HL-60 (cell line): ENCODE results near the gene IFI27L1.

ENCODE experiments used
- DNase-seq, 2 experiments: peaks; one replicate each; pipeline ENCODE4 v3.0.0-alpha.2; 2010 to 2020; ENCODE audit warnings: low read depth in 1 of 2, low spot score in 1 of 2
- H3K27ac ChIP-seq: fragments of 250-450 bp; sonication (Bioruptor Pico); replicated peaks from 2 replicates; pipeline ENCODE4 v1.5.1; 2020; ENCODE audit warnings: mild to moderate bottlenecking, moderate library complexity
- H3K27me3 ChIP-seq: fragments of 250-450 bp; sonication (Bioruptor Pico); 2 replicates; pipeline ENCODE4 v1.5.1; 2021; ENCODE audit warnings: mild to moderate bottlenecking, moderate library complexity; ENCODE audit not compliant: insufficient read depth, poor library complexity, severe bottlenecking
- H3K4me3 ChIP-seq: replicated peaks from 2 replicates; pipeline ENCODE4 v1.5.1; 2011; ENCODE audit warnings: mild to moderate bottlenecking, control low read depth, low read length; ENCODE audit not compliant: insufficient read depth
- GABPA ChIP-seq: IDR thresholded peaks from 2 replicates; pipeline ENCODE4 v1.6.1; 2012; ENCODE audit warnings: low read depth
- POLR2AphosphoS5 ChIP-seq: IDR thresholded peaks from 2 replicates; pipeline ENCODE4 v1.6.1; 2012; ENCODE audit warnings: low read depth
- SPI1 ChIP-seq: IDR thresholded peaks from 2 replicates; pipeline ENCODE4 v1.6.1; 2012; ENCODE audit warnings: low read depth, mild to moderate bottlenecking, borderline replicate concordance
- TF ChIP-seq, protein P1 (sequence below): IDR thresholded peaks from 2 replicates; pipeline ENCODE4 v1.6.1; 2012; ENCODE audit warnings: low read depth; ENCODE audit not compliant: insufficient replicate concordance
- TF ChIP-seq, protein P2 (sequence below): IDR thresholded peaks from one replicate; pipeline ENCODE4 v1.5.1; 2011; ENCODE audit warnings: low read length, control low read depth, inconsistent platforms; ENCODE audit not compliant: insufficient read depth

The IFI27L1 gene

DNA sequence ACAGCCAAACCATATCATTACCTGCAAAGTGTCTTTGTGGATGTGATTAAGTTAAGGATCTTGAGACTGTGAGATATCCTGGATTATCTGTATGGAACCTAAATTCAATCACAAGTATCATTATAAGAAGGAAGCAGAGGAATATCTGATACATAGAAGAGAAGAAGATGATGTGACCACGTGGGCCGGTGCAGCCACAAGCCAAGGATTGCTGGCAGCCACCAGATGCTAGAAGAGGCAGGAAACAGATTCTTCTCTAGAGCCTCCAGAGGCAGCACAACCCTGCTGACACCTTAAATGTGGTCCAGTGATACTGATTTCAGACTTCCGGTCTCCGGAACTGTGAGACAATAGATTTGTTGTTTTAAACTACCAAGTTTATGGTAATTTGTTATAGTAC, 54.4 kb downstream of the IFI27L1 start:
- H3K27me3 ChIP-seq, result peaks cover 4% of the 10 kb centered on the region
- no peak overlapping the region for H3K4me3 ChIP-seq
- no peak for TF ChIP-seq SPI1
- TF ChIP-seq POLR2AphosphoS5, result no peak
- TF ChIP-seq, protein P1, sequence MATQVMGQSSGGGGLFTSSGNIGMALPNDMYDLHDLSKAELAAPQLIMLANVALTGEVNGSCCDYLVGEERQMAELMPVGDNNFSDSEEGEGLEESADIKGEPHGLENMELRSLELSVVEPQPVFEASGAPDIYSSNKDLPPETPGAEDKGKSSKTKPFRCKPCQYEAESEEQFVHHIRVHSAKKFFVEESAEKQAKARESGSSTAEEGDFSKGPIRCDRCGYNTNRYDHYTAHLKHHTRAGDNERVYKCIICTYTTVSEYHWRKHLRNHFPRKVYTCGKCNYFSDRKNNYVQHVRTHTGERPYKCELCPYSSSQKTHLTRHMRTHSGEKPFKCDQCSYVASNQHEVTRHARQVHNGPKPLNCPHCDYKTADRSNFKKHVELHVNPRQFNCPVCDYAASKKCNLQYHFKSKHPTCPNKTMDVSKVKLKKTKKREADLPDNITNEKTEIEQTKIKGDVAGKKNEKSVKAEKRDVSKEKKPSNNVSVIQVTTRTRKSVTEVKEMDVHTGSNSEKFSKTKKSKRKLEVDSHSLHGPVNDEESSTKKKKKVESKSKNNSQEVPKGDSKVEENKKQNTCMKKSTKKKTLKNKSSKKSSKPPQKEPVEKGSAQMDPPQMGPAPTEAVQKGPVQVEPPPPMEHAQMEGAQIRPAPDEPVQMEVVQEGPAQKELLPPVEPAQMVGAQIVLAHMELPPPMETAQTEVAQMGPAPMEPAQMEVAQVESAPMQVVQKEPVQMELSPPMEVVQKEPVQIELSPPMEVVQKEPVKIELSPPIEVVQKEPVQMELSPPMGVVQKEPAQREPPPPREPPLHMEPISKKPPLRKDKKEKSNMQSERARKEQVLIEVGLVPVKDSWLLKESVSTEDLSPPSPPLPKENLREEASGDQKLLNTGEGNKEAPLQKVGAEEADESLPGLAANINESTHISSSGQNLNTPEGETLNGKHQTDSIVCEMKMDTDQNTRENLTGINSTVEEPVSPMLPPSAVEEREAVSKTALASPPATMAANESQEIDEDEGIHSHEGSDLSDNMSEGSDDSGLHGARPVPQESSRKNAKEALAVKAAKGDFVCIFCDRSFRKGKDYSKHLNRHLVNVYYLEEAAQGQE, result no peak
- no peak for TF ChIP-seq GABPA
- TF ChIP-seq, protein P2, sequence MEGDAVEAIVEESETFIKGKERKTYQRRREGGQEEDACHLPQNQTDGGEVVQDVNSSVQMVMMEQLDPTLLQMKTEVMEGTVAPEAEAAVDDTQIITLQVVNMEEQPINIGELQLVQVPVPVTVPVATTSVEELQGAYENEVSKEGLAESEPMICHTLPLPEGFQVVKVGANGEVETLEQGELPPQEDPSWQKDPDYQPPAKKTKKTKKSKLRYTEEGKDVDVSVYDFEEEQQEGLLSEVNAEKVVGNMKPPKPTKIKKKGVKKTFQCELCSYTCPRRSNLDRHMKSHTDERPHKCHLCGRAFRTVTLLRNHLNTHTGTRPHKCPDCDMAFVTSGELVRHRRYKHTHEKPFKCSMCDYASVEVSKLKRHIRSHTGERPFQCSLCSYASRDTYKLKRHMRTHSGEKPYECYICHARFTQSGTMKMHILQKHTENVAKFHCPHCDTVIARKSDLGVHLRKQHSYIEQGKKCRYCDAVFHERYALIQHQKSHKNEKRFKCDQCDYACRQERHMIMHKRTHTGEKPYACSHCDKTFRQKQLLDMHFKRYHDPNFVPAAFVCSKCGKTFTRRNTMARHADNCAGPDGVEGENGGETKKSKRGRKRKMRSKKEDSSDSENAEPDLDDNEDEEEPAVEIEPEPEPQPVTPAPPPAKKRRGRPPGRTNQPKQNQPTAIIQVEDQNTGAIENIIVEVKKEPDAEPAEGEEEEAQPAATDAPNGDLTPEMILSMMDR, result no peak
- DNase-seq, result no peak
- H3K27ac ChIP-seq, result no peak overlapping the region

DNA sequence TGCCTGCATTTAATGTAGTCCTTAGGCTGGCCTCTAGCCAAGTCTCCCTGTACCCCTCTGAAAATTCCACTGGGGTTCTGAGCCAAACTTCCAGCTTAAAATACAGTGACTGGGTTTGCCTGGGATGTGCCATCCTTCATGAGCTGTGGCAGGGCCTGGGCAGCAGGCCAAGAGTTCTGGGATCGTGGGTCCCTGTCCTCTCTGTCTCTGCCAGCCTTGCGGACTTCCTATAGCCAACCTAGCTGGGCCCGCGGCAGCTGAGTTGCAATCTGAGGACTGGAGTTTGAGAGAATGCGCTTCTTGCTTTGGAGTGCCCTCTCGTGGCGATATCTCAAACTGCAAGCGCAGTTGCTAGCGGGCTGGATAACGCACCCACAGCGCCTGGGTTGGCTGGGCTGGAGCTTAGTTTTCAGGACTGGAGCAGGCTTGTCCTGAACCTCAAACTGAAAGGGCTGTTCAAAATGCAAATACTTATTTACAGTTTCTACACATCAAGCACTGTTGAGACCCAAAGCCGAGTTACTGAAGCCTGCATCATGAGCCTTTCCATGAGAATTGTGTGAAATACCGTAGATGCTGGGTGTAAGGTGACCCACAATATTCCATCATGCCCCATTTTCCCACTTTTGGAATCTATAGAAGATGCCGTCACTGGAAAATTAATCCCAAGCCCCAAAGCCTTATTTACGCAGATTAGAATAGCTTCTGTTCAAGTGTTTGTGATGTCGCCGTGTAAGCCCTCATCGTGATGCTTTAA, 55.6 kb downstream of the IFI27L1 start:
- TF ChIP-seq, protein P1, result no peak
- TF ChIP-seq, protein P2, result peak; percentile 94
- no peak for TF ChIP-seq GABPA

DNA sequence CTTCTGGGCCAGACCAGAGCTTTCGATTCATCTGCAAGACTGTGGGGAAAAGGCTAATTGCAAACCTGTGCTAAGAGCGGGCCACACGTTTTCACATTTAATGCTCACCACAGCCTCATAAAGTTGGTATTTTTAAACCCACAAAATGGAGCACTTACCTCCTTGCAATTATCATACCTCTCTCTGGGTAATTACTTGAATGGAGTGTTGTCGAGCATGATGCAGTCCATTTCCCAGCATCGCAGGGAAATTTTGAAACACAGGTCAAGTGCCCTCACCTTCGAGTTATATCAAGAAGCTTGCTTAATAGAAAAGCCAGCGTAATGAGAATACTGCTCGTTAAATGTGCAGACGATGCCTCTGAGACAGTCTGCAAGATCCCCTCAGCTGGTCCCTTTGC, 57.1 kb downstream of the IFI27L1 start:
- no peak for DNase-seq
- H3K27ac ChIP-seq, result no peak overlapping the region
- TF ChIP-seq POLR2AphosphoS5, result no peak
- TF ChIP-seq, protein P2, result no peak
- H3K27me3 ChIP-seq, result peaks cover 3% of the 10 kb centered on the region
- no peak overlapping the region for H3K4me3 ChIP-seq

More for the DNA sequence above, 55.6 kb downstream of the IFI27L1 start:
- Histone ChIP-seq H3K27me3 (peaks cover 3% of the 10 kb centered on the region), H3K27ac (no peak overlapping the region), H3K4me3 (no peak overlapping the region)
- peak; percentile 62 to 82 for DNase-seq

DNA sequence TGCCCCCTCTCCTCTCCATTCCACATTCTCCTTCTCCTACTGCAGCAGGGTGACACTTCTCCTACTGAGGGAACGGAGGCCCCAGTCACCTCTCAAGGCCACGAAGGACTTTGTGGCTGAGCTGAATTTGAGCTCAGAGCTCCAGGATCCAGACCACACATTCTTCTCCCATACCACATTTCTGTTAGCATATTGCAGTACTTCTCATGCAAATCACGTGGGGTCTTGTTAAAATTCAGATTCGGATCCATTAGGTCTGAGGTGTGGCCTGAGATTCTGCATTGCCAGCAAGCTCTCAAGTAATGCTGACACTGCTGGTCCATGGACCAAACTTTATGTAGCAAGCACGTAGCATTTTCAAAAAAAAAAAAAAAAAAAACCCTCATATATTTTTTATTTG, 57.9 kb downstream of the IFI27L1 start:
- Histone ChIP-seq H3K4me3 (no peak overlapping the region), H3K27me3 (peaks cover 3% of the 10 kb centered on the region), H3K27ac (no peak overlapping the region)
- TF ChIP-seq SPI1 (no peak), POLR2AphosphoS5 (no peak), GABPA (no peak)
- TF ChIP-seq, protein P2, result no peak
- TF ChIP-seq, protein P1, result no peak
- DNase-seq, result no peak
